Activated CD4-positive, alpha-beta memory T cell treated with anti-CD3 and anti-CD28 coated beads for 36 hours (primary cell): ENCODE measurements around the gene TYW1. TPM values are rescaled to one million over a fixed set of nuclear protein-coding genes. Genes with fewer than 3 reads are reported as not detected.
"Not testable (repeated sequence)": the region's sequence is repeated elsewhere in the genome, so short reads cannot be mapped to it uniquely, and the experiment has no call there.

Source experiments
- CTCF ChIA-PET: fragments of 350-600 bp; sonication (Branson Sonifier 250); formaldehyde crosslinking; loops from one replicate; lab custom pipeline; 2021; ENCODE audit warnings: antibody characterized with exemption, inconsistent platforms; lab: Charles Lee
- POLR2A ChIA-PET: fragments of 350-600 bp; sonication (Branson Sonifier 250); formaldehyde crosslinking; loops from one replicate; lab custom pipeline; 2021; ENCODE audit warnings: antibody characterized with exemption; lab: Charles Lee
- DNase-seq: peaks from one replicate; pipeline ENCODE4 v3.0.0-alpha.2; 2020
- H3K27ac Mint-ChIP-seq: one replicate; pipeline ENCODE4 v1.8.0; 2021; ENCODE audit warnings: mixed read lengths
- H3K27me3 Mint-ChIP-seq: one replicate; pipeline ENCODE4 v1.8.0; 2021; ENCODE audit warnings: mixed read lengths
- H3K36me3 Mint-ChIP-seq: one replicate; pipeline ENCODE4 v1.8.0; 2021; ENCODE audit warnings: mixed read lengths
- H3K4me1 Mint-ChIP-seq: one replicate; pipeline ENCODE4 v1.8.0; 2021; ENCODE audit warnings: low read depth, mixed read lengths
- H3K4me3 Mint-ChIP-seq: one replicate; pipeline ENCODE4 v1.8.0; 2021; ENCODE audit warnings: mild to moderate bottlenecking, mixed read lengths
- H3K9me3 Mint-ChIP-seq: one replicate; pipeline ENCODE4 v1.8.0; 2021; ENCODE audit warnings: mixed read lengths
- intact Hi-C: fragments of 100-400 bp; cut with micrococcal nuclease; formaldehyde crosslinking; loops from one replicate; pipeline ENCODE4 v1.15.1; 2023
- total RNA-seq, 2 experiments: library from RNA; stranded (reverse); gene quantifications; one replicate each; pipeline ENCODE4 v1.2.3, GENCODE V29; 2021

The TYW1 gene
- total RNA-seq, 2 experiments from 2014 or later: 15.0 to 16.4 TPM

DNA sequence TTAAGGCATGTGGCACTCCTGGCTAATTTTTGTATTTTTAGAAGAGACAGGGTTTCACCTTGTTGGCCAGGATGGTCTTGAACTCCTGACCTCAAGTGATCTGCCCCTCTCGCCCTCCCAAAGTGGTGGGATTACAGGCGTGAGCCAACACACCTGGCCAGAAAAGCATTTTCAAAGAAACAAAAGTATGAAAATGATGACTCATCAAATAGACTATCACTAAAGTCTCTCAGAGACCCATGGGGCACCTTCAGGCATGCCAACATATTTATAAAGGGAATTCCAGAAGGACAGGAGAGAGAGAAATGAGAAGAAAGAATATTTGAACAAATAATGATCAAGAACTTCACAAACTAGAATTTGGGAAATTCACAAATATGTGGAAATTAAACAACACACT, 114.7 kb downstream of the TYW1 start:
- H3K4me1 Mint-ChIP-seq, H3K4me3 Mint-ChIP-seq, CTCF ChIA-PET, H3K27ac Mint-ChIP-seq, H3K27me3 Mint-ChIP-seq, H3K36me3 Mint-ChIP-seq, intact Hi-C loops, H3K9me3 Mint-ChIP-seq, POLR2A ChIA-PET, DNase-seq: not testable (repeated sequence)

- CTCF ChIA-PET, intact Hi-C loops, DNase-seq, H3K4me1 Mint-ChIP-seq, H3K4me3 Mint-ChIP-seq, H3K36me3 Mint-ChIP-seq, H3K27ac Mint-ChIP-seq, H3K27me3 Mint-ChIP-seq, H3K9me3 Mint-ChIP-seq: not testable (repeated sequence)
- POLR2A ChIA-PET: interaction anchor here (0.6 kb wide), 1 partner anchor 67 kb away, joined by 5 read pairs; no protein-coding TSS in a partner anchor
These were observed 118.0 kb downstream of the TYW1 start for GRCh38 chr7:67114483-67115246.

- H3K4me3 Mint-ChIP-seq, CTCF ChIA-PET, POLR2A ChIA-PET, H3K9me3 Mint-ChIP-seq, H3K27ac Mint-ChIP-seq, H3K27me3 Mint-ChIP-seq, H3K4me1 Mint-ChIP-seq, intact Hi-C loops, DNase-seq: not testable (repeated sequence)
- peaks cover 16% of the 10 kb centered on the region for H3K36me3 Mint-ChIP-seq
These were observed 123.9 kb downstream of the TYW1 start for GRCh38 chr7:67120491-67120890.

DNA sequence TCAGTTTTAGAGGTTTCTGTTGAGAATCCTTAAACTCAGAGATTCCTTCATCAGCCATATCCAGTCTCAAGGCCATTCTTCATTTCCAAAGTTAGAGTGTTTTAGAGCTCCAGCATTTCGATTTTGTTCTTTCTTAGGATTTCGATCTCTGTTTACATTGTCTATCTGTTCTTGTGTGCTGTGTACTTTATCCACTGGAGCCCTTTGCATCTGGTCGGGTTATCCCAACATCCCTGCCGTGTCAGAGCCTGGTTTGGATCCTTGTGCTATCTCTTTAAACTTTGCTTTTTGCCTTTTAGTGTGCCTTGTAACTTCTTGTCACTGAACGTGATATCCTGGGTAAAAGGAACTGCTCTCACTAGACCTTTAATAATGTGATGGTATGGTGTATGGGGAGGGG, 131.6 kb downstream of the TYW1 start:
- POLR2A ChIA-PET, H3K9me3 Mint-ChIP-seq, intact Hi-C loops: not testable (repeated sequence)

DNA sequence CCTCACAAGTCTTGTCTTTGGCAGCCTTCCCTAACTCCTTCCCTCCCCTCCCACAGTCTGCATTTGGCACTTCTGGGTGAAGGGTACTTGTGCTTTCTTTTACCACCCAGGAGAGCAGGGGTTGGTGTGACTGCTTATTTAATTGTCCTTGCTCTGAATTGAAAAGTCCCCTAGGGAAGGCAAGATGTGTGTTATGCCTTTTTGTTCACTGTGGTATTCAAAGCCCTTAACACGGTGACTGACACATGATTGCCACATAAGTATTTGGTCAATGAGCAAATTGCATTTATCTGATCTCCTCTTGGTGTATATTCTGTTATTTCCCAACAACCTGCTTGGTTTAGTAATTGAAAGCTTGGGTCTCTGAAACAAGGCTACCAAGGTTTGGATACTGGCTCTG, 134.1 kb downstream of the TYW1 start:
- H3K9me3 Mint-ChIP-seq, H3K4me3 Mint-ChIP-seq, CTCF ChIA-PET, POLR2A ChIA-PET, DNase-seq, H3K27ac Mint-ChIP-seq, H3K27me3 Mint-ChIP-seq, H3K36me3 Mint-ChIP-seq: not testable (repeated sequence)
- intact Hi-C loops: loop anchor here (10.0 kb wide), 1 partner anchor 174 kb away; no protein-coding TSS in a partner anchor
- H3K4me1 Mint-ChIP-seq: peaks cover 41% of the 10 kb centered on the region

More for the DNA sequence above, 131.6 kb downstream of the TYW1 start:
- H3K36me3 Mint-ChIP-seq, H3K27me3 Mint-ChIP-seq, DNase-seq, H3K4me3 Mint-ChIP-seq, CTCF ChIA-PET: not testable (repeated sequence)
- peaks cover 35% of the 10 kb centered on the region for H3K4me1 Mint-ChIP-seq
- H3K27ac Mint-ChIP-seq: peak overlapping the region; percentile 87

DNA sequence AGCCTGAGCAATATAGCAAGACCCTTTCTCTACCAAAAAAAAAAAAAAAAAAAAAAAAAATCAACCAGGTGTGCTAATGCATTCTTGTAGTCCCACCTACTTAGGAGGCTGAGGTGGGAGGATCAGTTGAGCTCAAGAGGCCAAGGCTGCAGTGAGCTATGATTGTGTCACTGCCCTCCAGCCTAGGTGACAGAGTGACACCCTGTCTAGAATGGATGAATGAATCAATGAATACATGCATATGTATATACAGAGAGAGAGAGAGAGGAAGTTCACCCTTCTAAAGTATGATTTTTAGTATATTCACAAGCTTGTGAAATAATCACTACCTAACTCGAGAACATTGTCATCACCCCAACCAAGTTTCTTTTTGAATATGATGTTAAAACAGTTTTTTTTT, 138.3 kb downstream of the TYW1 start:
- H3K4me3 Mint-ChIP-seq, POLR2A ChIA-PET, H3K9me3 Mint-ChIP-seq, H3K27me3 Mint-ChIP-seq, H3K27ac Mint-ChIP-seq, H3K36me3 Mint-ChIP-seq, CTCF ChIA-PET: not testable (repeated sequence)
- peaks cover 12% of the 10 kb centered on the region for H3K4me1 Mint-ChIP-seq
- intact Hi-C loops: loop anchor here (10.0 kb wide), 1 partner anchor 170 kb away; no protein-coding TSS in a partner anchor
- DNase-seq: peak; percentile 73

DNA sequence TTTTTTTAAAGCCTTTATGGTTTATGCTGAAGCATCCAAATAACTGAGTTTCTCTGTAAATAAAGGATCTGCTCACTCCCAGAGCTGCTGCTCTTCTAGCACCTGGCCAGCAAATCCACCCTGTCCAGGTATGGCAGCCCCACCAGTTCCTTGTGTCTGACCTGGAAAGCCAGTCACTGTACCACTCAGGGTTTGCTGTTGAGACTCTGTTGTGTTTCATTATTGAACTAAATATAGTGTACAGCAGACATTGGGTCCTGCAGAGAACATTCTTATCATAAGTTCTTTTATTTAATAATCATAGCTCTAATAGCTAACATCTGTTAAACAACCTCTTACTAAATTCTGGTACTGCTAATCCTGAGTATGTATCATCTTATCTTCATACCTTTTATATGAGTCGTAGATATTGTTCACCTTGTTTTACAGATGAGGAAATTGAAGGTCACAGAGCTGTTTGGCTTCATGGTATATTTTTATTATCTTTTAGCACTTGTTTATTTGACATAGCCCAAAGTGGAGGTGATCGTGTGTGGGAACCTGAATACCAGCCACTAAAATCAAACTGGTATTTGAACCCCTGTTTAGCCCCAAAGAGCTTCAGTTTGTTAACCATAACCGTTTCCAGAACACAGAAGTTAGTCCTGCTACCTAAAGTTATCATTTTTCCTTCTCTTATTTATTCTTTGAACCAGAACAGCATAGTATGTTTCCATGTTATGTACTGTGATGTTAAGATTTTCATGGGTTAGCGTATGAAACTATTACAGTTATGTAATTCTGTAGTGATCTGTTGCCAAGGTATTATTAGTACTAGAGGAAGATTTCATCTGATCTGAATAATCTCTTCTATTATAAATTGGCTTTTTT, 139.2 kb downstream of the TYW1 start:
- POLR2A ChIA-PET, H3K4me1 Mint-ChIP-seq, H3K36me3 Mint-ChIP-seq, H3K4me3 Mint-ChIP-seq, CTCF ChIA-PET, H3K9me3 Mint-ChIP-seq, H3K27me3 Mint-ChIP-seq, DNase-seq, H3K27ac Mint-ChIP-seq: not testable (repeated sequence)
- intact Hi-C loops: loop anchor here (10.0 kb wide), 1 partner anchor 169 kb away; no protein-coding TSS in a partner anchor

DNA sequence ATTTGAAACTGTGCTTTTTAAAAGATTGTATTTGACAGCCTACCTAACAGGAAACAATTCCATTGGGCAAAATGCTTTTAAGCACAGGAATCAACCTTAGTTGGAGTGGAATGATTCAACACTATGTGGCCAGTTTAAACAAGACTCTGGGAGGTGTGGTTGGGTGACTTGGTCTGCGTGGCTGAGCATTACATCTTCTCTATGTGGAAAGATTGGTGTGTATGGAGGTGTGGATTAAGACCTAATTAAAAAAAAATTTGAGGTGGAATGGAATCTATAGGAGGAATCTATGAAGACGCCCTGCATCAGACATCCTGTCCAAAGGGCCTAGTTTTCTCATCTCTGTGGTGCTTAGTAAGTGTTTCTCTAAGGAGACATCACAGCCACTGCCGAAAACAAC, 140.9 kb downstream of the TYW1 start:
- intact Hi-C loops: loop anchor here (10.0 kb wide), 1 partner anchor 167 kb away; no protein-coding TSS in a partner anchor
- H3K9me3 Mint-ChIP-seq, H3K4me3 Mint-ChIP-seq, DNase-seq, POLR2A ChIA-PET, H3K27me3 Mint-ChIP-seq, H3K4me1 Mint-ChIP-seq, CTCF ChIA-PET, H3K27ac Mint-ChIP-seq, H3K36me3 Mint-ChIP-seq: not testable (repeated sequence)

- H3K9me3 Mint-ChIP-seq, H3K4me3 Mint-ChIP-seq, POLR2A ChIA-PET, H3K27me3 Mint-ChIP-seq, H3K27ac Mint-ChIP-seq, DNase-seq, CTCF ChIA-PET: not testable (repeated sequence)
- Mint-ChIP-seq H3K4me1 (peaks cover 10% of the 10 kb centered on the region), H3K36me3 (peaks cover 10% of the 10 kb centered on the region)
- intact Hi-C loops: loop anchor here (10.0 kb wide), 1 partner anchor 165 kb away; no protein-coding TSS in a partner anchor
These were observed 143.2 kb downstream of the TYW1 start for GRCh38 chr7:67139876-67140275.

- H3K27me3 Mint-ChIP-seq, POLR2A ChIA-PET, H3K4me3 Mint-ChIP-seq, H3K9me3 Mint-ChIP-seq, intact Hi-C loops, H3K4me1 Mint-ChIP-seq, CTCF ChIA-PET, H3K27ac Mint-ChIP-seq, DNase-seq: not testable (repeated sequence)
- peaks cover 10% of the 10 kb centered on the region for H3K36me3 Mint-ChIP-seq
These were observed 144.4 kb downstream of the TYW1 start for GRCh38 chr7:67141001-67141400.

DNA sequence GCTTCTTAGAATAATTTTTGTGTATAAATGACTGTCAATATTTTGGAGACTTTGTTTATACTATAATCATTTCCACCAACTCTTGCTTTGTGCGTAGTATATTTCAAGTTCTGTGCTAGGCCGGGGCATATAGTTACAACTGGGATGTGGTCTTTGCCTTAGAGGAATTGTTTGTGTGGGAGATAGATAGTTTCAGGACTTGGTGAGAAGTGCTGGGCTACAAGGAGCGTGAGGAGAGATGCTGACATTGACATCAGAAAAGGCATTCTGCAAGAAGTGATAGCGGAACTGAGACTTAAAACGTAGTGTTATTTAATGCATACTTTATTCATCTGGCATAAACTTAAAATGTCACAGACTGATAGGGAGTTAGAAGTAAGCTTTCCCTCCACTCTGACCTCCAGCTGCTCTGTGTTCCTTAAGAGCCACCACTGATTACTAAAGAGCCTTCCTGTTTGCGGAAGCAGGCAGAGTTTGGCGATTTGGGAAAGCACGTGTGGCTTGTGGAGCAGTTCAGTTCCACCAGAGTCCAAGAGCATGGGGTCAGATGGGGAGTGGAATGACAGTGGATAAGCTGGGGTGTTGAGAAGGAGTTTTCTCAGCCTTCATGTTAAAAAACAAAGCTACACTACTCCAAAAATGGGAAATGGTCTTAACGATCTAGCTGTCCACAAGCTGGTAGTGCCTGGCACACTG, 146.6 kb downstream of the TYW1 start:
- H3K4me1 Mint-ChIP-seq, CTCF ChIA-PET, H3K27ac Mint-ChIP-seq, H3K4me3 Mint-ChIP-seq, DNase-seq, POLR2A ChIA-PET, H3K36me3 Mint-ChIP-seq, intact Hi-C loops, H3K27me3 Mint-ChIP-seq, H3K9me3 Mint-ChIP-seq: not testable (repeated sequence)
